Tibial nerve (tissue), 4 donors: ENCODE measurements around the gene NCOA1. TPM values are rescaled to one million over a fixed set of nuclear protein-coding genes. Genes with fewer than 3 reads are reported as not detected.

Experiments
- DNase-seq, 2 donors: peaks; one replicate each; pipeline ENCODE4 v3.0.0-alpha.2; 2019; ENCODE audit warnings: low spot score in 2 of 2
- H3K27ac ChIP-seq, 4 donors: fragments of 200-600 bp; sonication (generic) in 3 of 4; one replicate each; pipeline ENCODE4 v1.5.1; 2017 to 2019; ENCODE audit warnings: mild to moderate bottlenecking in 1 of 4
- H3K27me3 ChIP-seq, 2 donors: fragments of 200-600 bp; sonication (generic) in 1 of 2; one replicate each; pipeline versions ENCODE4 v1.5.1 to v1.6.0; 2017 to 2019
- H3K36me3 ChIP-seq, 3 donors: fragments of 200-600 bp; sonication (generic); one replicate each; pipeline ENCODE4 v1.5.1; 2018 to 2019
- H3K4me1 ChIP-seq, 4 donors: fragments of 200-600 bp; sonication (generic) in 3 of 4; one replicate each; pipeline ENCODE4 v1.5.1; 2017 to 2019
- H3K4me3 ChIP-seq, 4 donors: fragments of 200-600 bp; sonication (generic) in 3 of 4; one replicate each; pipeline ENCODE4 v1.5.1; 2017 to 2019; ENCODE audit warnings: mild to moderate bottlenecking in 1 of 4, moderate library complexity in 1 of 4
- H3K9me3 ChIP-seq, 4 donors: fragments of 200-600 bp; sonication (generic) in 3 of 4; one replicate each; pipeline ENCODE4 v1.5.1; 2017 to 2019
- EP300 ChIP-seq, 2 donors: sonication (generic); formaldehyde crosslinking; IDR thresholded peaks; one replicate each; pipeline ENCODE4 v1.6.1; 2017; ENCODE audit warnings: antibody characterized with exemption in 2 of 2, mild to moderate bottlenecking in 1 of 2
- POLR2A ChIP-seq, 2 donors: fragments of 450-650 bp; IDR thresholded peaks; one replicate each; pipeline ENCODE4 v1.6.1; 2017; ENCODE audit warnings: antibody characterized with exemption in 2 of 2, mild to moderate bottlenecking in 2 of 2, moderate library complexity in 2 of 2
- WGBS, 2 donors: methylation state at CpG; one replicate each; pipeline ENCODE4 v1.1.5; 2018; 5-methylcytosine and 5-hydroxymethylcytosine counted together
- total RNA-seq, 4 donors: library from RNA; depleted of rRNA; stranded (reverse); fragments of >200 nt; gene quantifications; one replicate each; pipeline ENCODE4 v1.1.0, GENCODE V29; 2016
- TF ChIP-seq, protein P1 (sequence below), 5 experiments: fragments of 200-600 bp in 3 of 5; fragments of 450-650 bp in 2 of 5; sonication (generic) in 3 of 5; IDR thresholded peaks; one replicate each; pipeline ENCODE4 v1.5.1; 2016 to 2019; ENCODE audit warnings: antibody characterized with exemption in 5 of 5, mild to moderate bottlenecking in 3 of 5, moderate library complexity in 2 of 5

The NCOA1 gene
- total RNA-seq, 4 donors from 2014 or later = 57.0 to 78.9 (median 59.3) TPM

DNA sequence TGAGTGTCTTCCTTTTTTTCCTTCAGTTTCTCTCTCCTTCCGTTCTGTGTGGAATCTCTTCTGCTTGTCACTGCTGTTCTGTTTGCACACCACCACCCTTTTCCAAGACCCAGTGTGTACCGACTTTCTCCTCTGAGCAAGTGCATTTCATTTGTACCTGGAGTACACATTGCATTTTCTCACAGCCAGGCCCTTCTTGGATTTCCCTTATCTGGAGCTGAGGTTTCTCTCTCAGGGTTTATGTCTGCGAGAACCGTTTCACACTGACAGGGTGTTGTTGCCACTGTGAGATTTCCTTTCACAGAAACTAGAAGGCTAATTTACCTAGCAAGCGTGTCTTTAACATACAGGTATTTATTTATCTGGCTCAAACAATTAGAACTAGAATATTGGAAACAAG is 26.2 kb downstream of the NCOA1 start:
- H3K27me3 ChIP-seq = no peaks in the 10 kb centered on the region
- H3K4me1 ChIP-seq = peaks cover 0 to 44% (median 6%) of the 10 kb centered on the region in 4 donors
- WGBS, 2 donors = 79 to 87% methylated on average over 5 of the region's 5 CpGs
- no peaks in the 10 kb centered on the region for H3K36me3 ChIP-seq
- DNase-seq = no peak
- no peak overlapping the region for H3K27ac ChIP-seq
- TF ChIP-seq, protein P1, sequence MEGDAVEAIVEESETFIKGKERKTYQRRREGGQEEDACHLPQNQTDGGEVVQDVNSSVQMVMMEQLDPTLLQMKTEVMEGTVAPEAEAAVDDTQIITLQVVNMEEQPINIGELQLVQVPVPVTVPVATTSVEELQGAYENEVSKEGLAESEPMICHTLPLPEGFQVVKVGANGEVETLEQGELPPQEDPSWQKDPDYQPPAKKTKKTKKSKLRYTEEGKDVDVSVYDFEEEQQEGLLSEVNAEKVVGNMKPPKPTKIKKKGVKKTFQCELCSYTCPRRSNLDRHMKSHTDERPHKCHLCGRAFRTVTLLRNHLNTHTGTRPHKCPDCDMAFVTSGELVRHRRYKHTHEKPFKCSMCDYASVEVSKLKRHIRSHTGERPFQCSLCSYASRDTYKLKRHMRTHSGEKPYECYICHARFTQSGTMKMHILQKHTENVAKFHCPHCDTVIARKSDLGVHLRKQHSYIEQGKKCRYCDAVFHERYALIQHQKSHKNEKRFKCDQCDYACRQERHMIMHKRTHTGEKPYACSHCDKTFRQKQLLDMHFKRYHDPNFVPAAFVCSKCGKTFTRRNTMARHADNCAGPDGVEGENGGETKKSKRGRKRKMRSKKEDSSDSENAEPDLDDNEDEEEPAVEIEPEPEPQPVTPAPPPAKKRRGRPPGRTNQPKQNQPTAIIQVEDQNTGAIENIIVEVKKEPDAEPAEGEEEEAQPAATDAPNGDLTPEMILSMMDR (IDR thresholded peaks at IDR 0.05) = no peak
- no peak for TF ChIP-seq POLR2A (IDR thresholded peaks at IDR 0.05)
- TF ChIP-seq EP300 (IDR thresholded peaks at IDR 0.05) = no peak
- H3K9me3 ChIP-seq = no peaks in the 10 kb centered on the region
- H3K4me3 ChIP-seq = no peak overlapping the region

DNA sequence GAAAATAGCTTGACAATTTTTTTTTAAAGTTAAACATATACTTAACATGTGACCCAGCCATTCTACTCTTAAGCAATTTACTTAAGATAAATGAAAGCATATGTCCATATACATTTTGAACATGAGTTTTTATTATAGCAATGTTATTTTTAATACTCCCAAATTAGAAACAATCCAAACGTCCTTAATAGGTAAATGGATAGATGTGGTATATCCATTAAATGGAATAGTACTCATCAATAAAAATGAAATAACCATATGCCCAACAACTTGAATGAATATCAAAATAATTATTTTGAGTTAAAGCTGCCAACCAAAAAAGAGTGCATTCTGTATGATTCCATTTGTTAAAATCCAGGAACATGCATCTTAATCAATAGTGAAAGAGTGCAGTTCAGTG is 29.1 kb downstream of the NCOA1 start:
- no peak for DNase-seq
- Histone ChIP-seq H3K36me3 (no peaks in the 10 kb centered on the region), H3K9me3 (no peaks in the 10 kb centered on the region), H3K4me1 (peaks cover 0 to 26% (median 0%) of the 10 kb centered on the region in 4 donors), H3K27ac (no peak overlapping the region), H3K4me3 (no peak overlapping the region), H3K27me3 (no peaks in the 10 kb centered on the region)
- TF ChIP-seq, protein P1 (IDR thresholded peaks at IDR 0.05) = no peak
- TF ChIP-seq POLR2A (IDR thresholded peaks at IDR 0.05) (no peak), EP300 (IDR thresholded peaks at IDR 0.05) (no peak)
- 69 to 73% methylated on average over 1 of the region's 1 CpG for WGBS, 2 donors

DNA sequence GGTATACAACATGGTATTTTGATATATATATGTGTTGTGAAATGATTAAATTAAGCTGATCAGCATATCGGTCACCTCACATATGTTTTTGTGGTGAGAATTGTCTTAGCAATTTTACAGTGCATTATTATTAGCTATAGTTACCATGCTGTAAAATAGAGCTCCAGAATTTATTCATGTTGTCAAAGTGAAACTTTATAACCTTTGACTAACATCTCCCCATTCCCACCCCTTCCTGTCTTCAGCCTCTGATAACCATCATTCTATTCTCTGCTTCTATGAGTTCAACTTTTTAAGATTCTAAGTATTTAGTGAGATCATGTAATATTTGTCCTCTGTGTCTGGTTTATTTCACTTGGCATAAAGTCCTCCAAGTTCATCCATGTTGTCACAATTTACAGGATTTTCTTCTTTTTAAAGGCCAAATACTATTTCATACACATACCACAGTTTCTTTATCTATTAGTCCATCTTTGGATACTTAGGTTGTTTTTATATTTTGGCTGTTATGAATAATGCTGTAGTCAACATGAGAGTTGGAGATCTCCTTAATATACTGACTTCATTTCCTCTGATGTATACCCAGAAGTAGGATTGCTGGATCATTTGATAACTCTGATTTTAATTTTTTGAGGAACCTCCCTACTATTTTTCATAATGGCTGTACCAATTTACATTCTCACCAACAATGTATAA is 30.3 kb downstream of the NCOA1 start:
- Histone ChIP-seq H3K4me3 (no peak overlapping the region), H3K27me3 (no peaks in the 10 kb centered on the region), H3K27ac (no peak overlapping the region), H3K4me1 (peaks cover 0 to 18% (median 0%) of the 10 kb centered on the region in 4 donors), H3K9me3 (no peaks in the 10 kb centered on the region), H3K36me3 (no peaks in the 10 kb centered on the region)
- WGBS, 2 donors = 96 to 97% methylated on average over 1 of the region's 1 CpG
- DNase-seq = no peak
- TF ChIP-seq EP300 (IDR thresholded peaks at IDR 0.05) = no peak
- TF ChIP-seq, protein P1 (IDR thresholded peaks at IDR 0.05) = no peak
- TF ChIP-seq POLR2A (IDR thresholded peaks at IDR 0.05) = no peak

DNA sequence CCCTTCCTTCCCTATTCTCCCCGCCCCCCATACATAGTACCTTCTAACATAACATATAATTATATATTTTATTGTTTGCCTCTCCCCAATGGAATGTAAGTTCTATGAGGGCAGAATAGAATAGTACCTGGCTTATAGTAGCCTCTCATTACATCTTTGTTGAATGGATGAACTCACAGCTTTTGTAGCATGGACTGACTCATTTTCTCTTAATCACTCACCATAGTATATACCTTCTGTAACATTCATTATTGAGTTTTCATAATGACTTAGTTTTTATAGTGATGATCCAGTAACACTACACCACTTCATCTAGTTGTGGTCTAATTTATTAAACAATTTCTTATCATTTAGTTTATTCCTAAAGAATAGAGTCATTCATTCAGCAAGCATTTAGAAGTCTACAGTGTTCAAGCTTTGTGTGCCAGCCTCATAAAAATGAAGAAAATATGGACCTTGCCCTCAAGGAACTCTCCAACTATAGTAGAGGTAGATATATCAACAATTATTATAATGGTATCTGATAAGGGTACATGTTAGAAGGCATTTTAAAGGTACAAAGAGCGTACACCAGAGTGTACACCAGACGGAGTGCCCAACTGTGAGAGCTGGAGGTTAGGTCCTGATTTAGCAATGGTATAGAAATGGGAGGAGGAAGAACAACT is 31.1 kb downstream of the NCOA1 start:
- H3K27me3 ChIP-seq = no peaks in the 10 kb centered on the region
- no peaks in the 10 kb centered on the region for H3K36me3 ChIP-seq
- DNase-seq = no peak
- 95 to 99% methylated on average over 3 of the region's 3 CpGs for WGBS, 2 donors
- no peak overlapping the region for H3K27ac ChIP-seq
- peaks cover 0 to 17% (median 0%) of the 10 kb centered on the region in 4 donors for H3K4me1 ChIP-seq
- TF ChIP-seq POLR2A (IDR thresholded peaks at IDR 0.05) = no peak
- TF ChIP-seq, protein P1 (IDR thresholded peaks at IDR 0.05) = no peak
- no peak for TF ChIP-seq EP300 (IDR thresholded peaks at IDR 0.05)
- no peak overlapping the region for H3K4me3 ChIP-seq
- no peaks in the 10 kb centered on the region for H3K9me3 ChIP-seq

DNA sequence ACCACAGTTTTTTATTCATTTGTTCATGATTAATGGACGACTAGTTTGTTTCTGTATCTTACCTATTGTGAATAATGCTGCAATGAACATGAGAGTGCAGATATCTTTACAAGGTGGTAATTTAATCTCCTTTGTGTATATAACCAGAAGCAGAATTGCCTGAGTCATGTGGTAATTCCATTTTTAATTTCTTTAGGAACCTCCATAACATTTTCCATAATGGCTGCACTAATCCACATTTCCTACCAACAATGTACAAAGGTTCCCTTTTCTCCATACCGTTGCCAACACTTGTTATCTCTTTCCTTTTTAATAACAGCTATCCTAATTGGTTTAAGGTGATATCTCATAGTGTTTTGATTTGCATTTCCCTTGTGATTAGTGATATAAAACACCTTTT is 36.5 kb downstream of the NCOA1 start:
- H3K4me1 ChIP-seq = no peaks in the 10 kb centered on the region
- H3K9me3 ChIP-seq = peaks cover 0 to 32% (median 2%) of the 10 kb centered on the region in 4 donors
- TF ChIP-seq, protein P1 (IDR thresholded peaks at IDR 0.05) = no peak
- TF ChIP-seq POLR2A (IDR thresholded peaks at IDR 0.05) (no peak), EP300 (IDR thresholded peaks at IDR 0.05) (no peak)
- H3K36me3 ChIP-seq = no peaks in the 10 kb centered on the region
- no peak for DNase-seq
- H3K27ac ChIP-seq = no peak overlapping the region
- no peaks in the 10 kb centered on the region for H3K27me3 ChIP-seq
- H3K4me3 ChIP-seq = no peak overlapping the region
- WGBS, 2 donors = 83 to 84% methylated on average over 2 of the region's 2 CpGs
